ENCODE measurements around the gene TCEA2. TPM values are rescaled to one million over a fixed set of nuclear protein-coding genes. Genes with fewer than 3 reads are reported as not detected.
A peak's percentile ranks its signal among the peaks of the same experiment; 100 is the strongest.

The TCEA2 gene
- total and polyA plus RNA-seq, 2 of the 13 experiments (the other 11 are each of a cell fraction or from before 2014, with no cell fraction given): 28.1 to 33.7 TPM

DNA sequence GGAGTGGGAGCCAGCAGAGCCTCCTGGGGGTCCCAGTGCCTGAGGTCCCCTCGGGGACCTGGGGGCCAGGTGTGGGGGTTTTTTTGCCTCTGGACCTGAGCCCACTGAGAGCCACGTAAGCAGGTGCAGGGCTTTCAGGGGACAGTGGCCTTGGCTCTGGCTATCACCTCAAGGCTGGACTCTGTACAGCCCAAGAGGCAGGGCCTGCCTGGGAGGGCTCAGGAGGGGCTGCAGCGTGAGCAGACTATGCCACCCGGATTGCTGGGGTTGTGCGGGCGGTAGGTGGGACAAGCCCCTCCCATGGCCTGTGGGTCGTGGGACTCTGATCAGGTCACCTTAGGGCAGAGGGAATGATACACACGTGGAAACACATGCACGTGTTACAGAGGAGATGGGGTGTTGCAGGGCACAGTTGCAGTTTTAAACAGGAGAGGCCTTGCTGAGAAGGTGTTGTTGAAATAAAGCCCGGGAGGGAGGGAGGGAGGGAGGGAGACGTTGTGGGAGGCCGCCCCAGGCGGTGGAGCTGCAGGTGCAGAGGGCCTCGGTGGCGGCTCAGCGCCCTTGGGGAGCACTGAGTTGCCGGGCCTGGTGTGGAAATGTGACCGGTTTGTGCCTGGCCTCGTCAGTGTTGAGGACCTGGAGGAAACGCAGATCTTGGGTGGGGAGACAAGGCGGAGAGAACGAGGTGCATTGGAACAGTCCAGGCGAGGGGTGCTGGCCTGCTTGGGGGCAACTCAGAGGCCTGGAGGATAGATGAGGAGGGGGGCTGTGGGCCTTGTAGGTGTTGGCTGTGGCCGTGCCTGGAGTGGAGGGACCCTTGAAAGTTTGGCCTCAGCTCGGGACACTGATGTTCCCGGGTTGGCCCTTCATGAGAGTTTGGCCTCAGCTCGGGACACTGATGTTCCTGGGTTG lies 2.3 kb downstream of the TCEA2 start (continued):
- TF ChIP-seq PATZ1 (CRISPR knock-in tag; IDR thresholded peaks at IDR 0.05) (peak; percentile 90), ZNF772 (CRISPR knock-in tag; IDR thresholded peaks at IDR 0.05) (peak; percentile 68; the same call in 1 of the 2 replicates), RFX1 (IDR thresholded peaks at IDR 0.05) (no peak), TIGD3 (CRISPR knock-in tag; IDR thresholded peaks at IDR 0.05; ENCODE audit: borderline replicate concordance) (no peak; the same call in 1 of the 2 replicates), ZNF550 (CRISPR knock-in tag; IDR thresholded peaks at IDR 0.05; ENCODE audit: borderline replicate concordance) (peak; percentile 74), MAX (IDR thresholded peaks at IDR 0.05) (peak; percentile 89), NR2F6 (IDR thresholded peaks at IDR 0.05) (peak; percentile 70), NR2F6 (CRISPR knock-in tag; IDR thresholded peaks at IDR 0.05) (peak; percentile 67), RARA (CRISPR knock-in tag; IDR thresholded peaks at IDR 0.05) (peak; percentile 70), RBAK (CRISPR knock-in tag; IDR thresholded peaks at IDR 0.05) (0 out of 2 replicates have a peak, but pooled peaks have one; percentile 16), ZNF331 (CRISPR knock-in tag; IDR thresholded peaks at IDR 0.05) (peak; percentile 77), ZNF660 (CRISPR knock-in tag; IDR thresholded peaks at IDR 0.05; ENCODE audit: borderline replicate concordance, low read depth) (no peak), ELK4 (CRISPR knock-in tag; IDR thresholded peaks at IDR 0.05; ENCODE audit: borderline replicate concordance) (no peak)
- TF ChIP-seq, protein P1, sequence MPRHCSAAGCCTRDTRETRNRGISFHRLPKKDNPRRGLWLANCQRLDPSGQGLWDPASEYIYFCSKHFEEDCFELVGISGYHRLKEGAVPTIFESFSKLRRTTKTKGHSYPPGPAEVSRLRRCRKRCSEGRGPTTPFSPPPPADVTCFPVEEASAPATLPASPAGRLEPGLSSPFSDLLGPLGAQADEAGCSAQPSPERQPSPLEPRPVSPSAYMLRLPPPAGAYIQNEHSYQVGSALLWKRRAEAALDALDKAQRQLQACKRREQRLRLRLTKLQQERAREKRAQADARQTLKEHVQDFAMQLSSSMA (CRISPR knock-in tag; IDR thresholded peaks at IDR 0.05): no peak
- TF ChIP-seq, protein P2, sequence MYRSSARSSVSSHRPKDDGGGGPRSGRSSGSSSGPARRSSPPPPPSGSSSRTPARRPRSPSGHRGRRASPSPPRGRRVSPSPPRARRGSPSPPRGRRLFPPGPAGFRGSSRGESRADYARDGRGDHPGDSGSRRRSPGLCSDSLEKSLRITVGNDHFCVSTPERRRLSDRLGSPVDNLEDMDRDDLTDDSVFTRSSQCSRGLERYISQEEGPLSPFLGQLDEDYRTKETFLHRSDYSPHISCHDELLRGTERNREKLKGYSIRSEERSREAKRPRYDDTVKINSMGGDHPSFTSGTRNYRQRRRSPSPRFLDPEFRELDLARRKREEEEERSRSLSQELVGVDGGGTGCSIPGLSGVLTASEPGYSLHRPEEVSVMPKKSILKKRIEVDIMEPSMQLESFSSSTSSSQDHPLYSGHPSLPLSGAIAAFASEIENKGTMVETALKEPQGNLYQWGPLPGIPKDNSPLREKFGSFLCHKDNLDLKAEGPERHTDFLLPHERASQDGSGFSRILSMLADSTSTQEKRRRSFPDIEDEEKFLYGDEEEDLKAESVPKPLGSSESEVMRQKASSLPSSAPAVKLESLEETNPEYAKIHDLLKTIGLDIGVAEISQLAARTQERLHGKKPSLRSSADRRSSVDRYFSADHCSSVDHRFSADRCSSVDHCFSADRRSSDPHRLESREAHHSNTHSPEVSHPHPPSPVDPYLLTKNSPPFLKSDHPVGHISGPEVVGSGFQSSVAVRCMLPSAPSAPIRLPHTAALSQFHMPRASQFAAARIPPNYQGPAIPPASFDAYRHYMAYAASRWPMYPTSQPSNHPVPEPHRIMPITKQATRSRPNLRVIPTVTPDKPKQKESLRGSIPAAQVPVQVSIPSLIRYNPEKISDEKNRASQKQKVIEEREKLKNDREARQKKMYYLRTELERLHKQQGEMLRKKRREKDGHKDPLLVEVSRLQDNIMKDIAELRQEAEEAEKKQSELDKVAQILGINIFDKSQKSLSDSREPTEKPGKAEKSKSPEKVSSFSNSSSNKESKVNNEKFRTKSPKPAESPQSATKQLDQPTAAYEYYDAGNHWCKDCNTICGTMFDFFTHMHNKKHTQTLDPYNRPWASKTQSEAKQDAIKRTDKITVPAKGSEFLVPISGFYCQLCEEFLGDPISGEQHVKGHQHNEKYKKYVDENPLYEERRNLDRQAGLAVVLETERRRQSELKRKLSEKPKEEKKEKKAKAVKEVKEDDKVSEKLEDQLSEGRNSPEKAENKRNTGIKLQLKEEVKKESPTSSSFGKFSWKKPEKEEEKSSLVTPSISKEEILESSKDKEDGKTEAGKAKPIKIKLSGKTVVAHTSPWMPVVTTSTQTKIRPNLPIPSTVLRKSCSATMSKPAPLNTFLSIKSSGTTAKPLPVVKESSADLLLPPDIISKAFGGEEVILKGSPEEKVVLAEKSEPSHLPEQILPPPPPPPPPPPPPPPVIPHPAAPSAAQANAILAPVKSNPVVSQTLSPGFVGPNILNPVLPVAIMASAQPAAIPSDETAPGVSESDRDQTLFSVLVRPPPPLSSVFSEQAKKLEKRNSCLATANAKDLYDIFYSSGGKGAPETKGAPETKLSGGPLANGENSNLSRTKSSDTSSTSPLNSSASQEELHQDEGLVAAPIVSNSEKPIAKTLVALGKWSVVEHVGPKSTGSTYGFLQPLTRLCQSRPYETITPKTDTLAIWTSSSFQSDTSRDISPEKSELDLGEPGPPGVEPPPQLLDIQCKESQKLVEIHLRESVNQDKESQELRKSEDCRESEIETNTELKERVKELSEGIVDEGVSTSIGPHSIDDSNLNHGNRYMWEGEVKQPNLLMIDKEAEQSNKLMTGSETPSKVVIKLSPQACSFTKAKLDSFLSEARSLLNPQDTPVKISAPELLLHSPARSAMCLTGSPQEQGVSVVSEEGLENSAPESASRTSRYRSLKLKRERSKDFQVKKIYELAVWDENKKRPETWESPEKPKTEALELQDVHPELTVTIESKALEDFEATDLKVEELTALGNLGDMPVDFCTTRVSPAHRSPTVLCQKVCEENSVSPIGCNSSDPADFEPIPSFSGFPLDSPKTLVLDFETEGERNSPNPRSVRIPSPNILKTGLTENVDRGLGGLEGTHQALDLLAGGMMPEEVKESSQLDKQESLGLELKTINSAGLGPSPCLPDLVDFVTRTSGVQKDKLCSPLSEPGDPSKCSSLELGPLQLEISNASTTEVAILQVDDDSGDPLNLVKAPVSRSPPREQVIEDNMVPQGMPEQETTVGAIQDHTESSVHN (CRISPR knock-in tag; IDR thresholded peaks at IDR 0.05): peak; percentile 95; the same call in 1 of the 2 replicates
